Calu3 (cell line): Measurements from ENCODE around the gene PRKCZ. TPM values are rescaled to one million over a fixed set of nuclear protein-coding genes. Genes with fewer than 3 reads are reported as not detected.
"Not testable (repeated sequence)": the region's sequence is repeated elsewhere in the genome, so short reads cannot be mapped to it uniquely, and the experiment has no call there.

ENCODE experiments used
- BruUV-seq: library from RNA; stranded (reverse); fragments of 400-500 nt; replicated peaks from 2 replicates; lab custom pipeline; 2021; lab: Mats Ljungman, UMichigan
- CTCF ChIA-PET: fragments of 300-600 bp; sonication (Branson Sonifier 250); formaldehyde crosslinking; loops from one replicate; lab custom pipeline; 2022; ENCODE audit warnings: antibody characterized with exemption; lab: Charles Lee
- DNase-seq: peaks from one replicate; pipeline ENCODE4 v3.0.0; 2022
- H3K27ac Mint-ChIP-seq: one replicate; pipeline ENCODE4 v1.8.0; 2022; ENCODE audit warnings: mixed read lengths; ENCODE audit not compliant: unreplicated experiment
- H3K27me3 Mint-ChIP-seq: one replicate; pipeline ENCODE4 v1.8.0; 2022; ENCODE audit warnings: mixed read lengths; ENCODE audit not compliant: unreplicated experiment
- H3K36me3 Mint-ChIP-seq: one replicate; pipeline ENCODE4 v1.8.0; 2022; ENCODE audit warnings: mild to moderate bottlenecking, moderate library complexity, mixed read lengths; ENCODE audit not compliant: insufficient read depth, unreplicated experiment
- H3K4me1 Mint-ChIP-seq: one replicate; pipeline ENCODE4 v1.8.0; 2022; ENCODE audit warnings: mild to moderate bottlenecking, low read depth, mixed read lengths; ENCODE audit not compliant: unreplicated experiment
- H3K4me3 Mint-ChIP-seq: one replicate; pipeline ENCODE4 v1.8.0; 2022; ENCODE audit warnings: mild to moderate bottlenecking, low read depth, moderate library complexity, mixed read lengths; ENCODE audit not compliant: unreplicated experiment
- H3K9me3 Mint-ChIP-seq: one replicate; pipeline ENCODE4 v1.8.0; 2022; ENCODE audit warnings: low read depth, mixed read lengths; ENCODE audit not compliant: unreplicated experiment
- CTCF ChIP-seq: fragments of 200-600 bp; IDR thresholded peaks from one replicate; pipeline ENCODE4 v1.8.0; 2022; ENCODE audit warnings: antibody characterized with exemption; ENCODE audit not compliant: unreplicated experiment
- intact Hi-C: fragments of 100-400 bp; cut with micrococcal nuclease; formaldehyde crosslinking; loops from one replicate; pipeline ENCODE4 v1.10.0; 2022; ENCODE audit not compliant: unreplicated experiment
- total RNA-seq: library from RNA; stranded (reverse); gene quantifications from 2 replicates; pipeline ENCODE4 v1.2.3, GENCODE V29; 2022

Gene PRKCZ
- total RNA-seq, 1 experiment from 2014 or later, result 26.0 TPM

GRCh38 chr1:2143814-2144500 is 93.7 kb downstream of the PRKCZ start:
- Mint-ChIP-seq H3K4me3 (no peak overlapping the region), H3K27me3 (no peaks in the 10 kb centered on the region), H3K4me1 (no peaks in the 10 kb centered on the region), H3K27ac (no peak overlapping the region), H3K36me3 (peaks cover 4% of the 10 kb centered on the region), H3K9me3 (no peaks in the 10 kb centered on the region)
- BruUV-seq, result no TSS peak
- no peak for TF ChIP-seq CTCF
- intact Hi-C loops, result no loop called here
- CTCF ChIA-PET, result no interaction called here
- no peak for DNase-seq

DNA sequence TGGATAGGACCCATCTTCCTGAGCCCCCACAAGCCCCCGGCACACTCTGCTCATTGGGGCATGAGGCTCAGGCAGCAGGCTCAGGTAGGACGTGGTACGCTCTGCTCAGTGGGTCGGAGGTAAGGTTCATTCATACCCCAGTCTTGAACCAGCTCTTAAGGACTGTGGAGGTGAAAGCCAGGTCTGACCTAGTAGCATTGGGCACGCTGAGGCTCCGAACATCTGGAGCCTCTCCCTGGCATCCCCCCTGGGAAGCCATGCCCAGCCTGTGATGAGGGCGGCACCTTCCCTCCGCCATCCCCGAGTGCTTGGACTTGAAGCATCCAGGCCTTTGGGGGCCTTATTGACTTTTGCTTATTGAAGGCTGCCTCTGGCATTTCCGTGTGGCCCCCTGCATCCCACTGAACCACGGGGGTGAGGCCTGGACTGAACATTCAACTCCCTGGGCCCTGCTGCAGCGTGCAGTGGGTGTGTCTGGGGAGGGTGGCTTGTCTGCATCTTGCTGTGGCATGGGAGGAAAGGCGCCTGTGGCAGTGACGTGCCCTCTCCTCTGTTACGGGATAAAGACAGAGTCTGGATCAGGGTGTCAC is 94.4 kb downstream of the PRKCZ start:
- intact Hi-C loops, result no loop called here
- CTCF ChIA-PET, result no interaction called here
- BruUV-seq, result no TSS peak
- H3K4me1 Mint-ChIP-seq, result no peaks in the 10 kb centered on the region
- H3K4me3 Mint-ChIP-seq, result no peak overlapping the region
- no peaks in the 10 kb centered on the region for H3K9me3 Mint-ChIP-seq
- no peaks in the 10 kb centered on the region for H3K27me3 Mint-ChIP-seq
- H3K36me3 Mint-ChIP-seq, result peaks cover 4% of the 10 kb centered on the region
- TF ChIP-seq CTCF, result no peak
- H3K27ac Mint-ChIP-seq, result no peak overlapping the region
- DNase-seq, result no peak

- no peaks in the 10 kb centered on the region for H3K27me3 Mint-ChIP-seq
- H3K4me3 Mint-ChIP-seq, result no peak overlapping the region
- intact Hi-C loops, result no loop called here
- no peak for TF ChIP-seq CTCF
- no peak overlapping the region for H3K27ac Mint-ChIP-seq
- H3K9me3 Mint-ChIP-seq, result no peaks in the 10 kb centered on the region
- CTCF ChIA-PET, result no interaction called here
- no peak for DNase-seq
- no peaks in the 10 kb centered on the region for H3K36me3 Mint-ChIP-seq
- BruUV-seq, result no TSS peak
- no peaks in the 10 kb centered on the region for H3K4me1 Mint-ChIP-seq
These were observed 96.0 kb downstream of the PRKCZ start for GRCh38 chr1:2145946-2146835.

DNA sequence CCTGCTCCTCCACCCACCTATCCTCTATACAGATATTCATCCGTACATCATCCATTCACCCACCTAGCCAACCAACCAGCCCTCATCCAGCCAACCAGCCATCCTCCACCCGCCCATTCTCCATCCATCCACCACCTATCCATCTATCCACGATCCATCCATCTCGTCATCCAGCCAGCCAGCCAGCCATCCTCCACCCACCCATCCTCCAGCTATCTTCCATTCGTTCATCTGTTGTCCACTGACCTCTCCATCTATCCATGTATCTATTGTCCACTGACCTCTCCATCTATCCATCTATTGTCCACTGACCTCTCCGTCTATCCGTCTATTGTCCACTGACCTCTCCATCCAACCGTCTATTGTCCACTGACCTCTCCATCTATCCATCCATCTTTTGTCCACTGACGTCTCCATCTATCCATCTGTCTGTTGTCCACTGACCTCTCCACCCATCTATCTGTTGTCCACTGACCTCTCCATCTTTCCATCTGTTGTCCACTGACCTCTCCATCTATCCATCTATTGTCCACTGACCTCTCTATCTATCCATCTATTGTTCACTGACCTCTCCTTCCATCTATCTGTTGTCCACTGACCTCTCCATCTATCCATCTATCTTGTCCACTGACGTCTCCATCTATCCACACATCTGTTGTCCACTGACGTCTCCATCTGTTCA is 96.8 kb downstream of the PRKCZ start:
- Mint-ChIP-seq H3K4me3 (no peak overlapping the region), H3K27ac (no peak overlapping the region), H3K4me1 (no peaks in the 10 kb centered on the region), H3K9me3 (no peaks in the 10 kb centered on the region), H3K36me3 (no peaks in the 10 kb centered on the region), H3K27me3 (no peaks in the 10 kb centered on the region)
- intact Hi-C loops, result no loop called here
- CTCF ChIA-PET, result no interaction called here
- no peak for DNase-seq
- BruUV-seq, result no TSS peak
- TF ChIP-seq CTCF, result no peak

GRCh38 chr1:2147869-2148268 is 97.7 kb downstream of the PRKCZ start:
- CTCF ChIA-PET, H3K9me3 Mint-ChIP-seq, H3K4me1 Mint-ChIP-seq, DNase-seq, H3K27me3 Mint-ChIP-seq, H3K27ac Mint-ChIP-seq, H3K4me3 Mint-ChIP-seq, H3K36me3 Mint-ChIP-seq, intact Hi-C loops, BruUV-seq: not testable (repeated sequence)
